Measurements from ENCODE around the gene HIPK3.
"Not testable (repeated sequence)": the region's sequence is repeated elsewhere in the genome, so short reads cannot be mapped to it uniquely, and the experiment has no call there.

The HIPK3 gene

GRCh38 chr11:33329705-33330329, 72.6 kb downstream of the HIPK3 start:
- Mint-ChIP-seq H3K4me1 (peaks cover 15 to 16% of the 10 kb centered on the region in 2 donors), H3K27me3 (no peaks in the 10 kb centered on the region), H3K27ac (no peak overlapping the region), H3K4me3 (no peak overlapping the region), H3K36me3 (peaks cover 3 to 4% of the 10 kb centered on the region in 2 donors), H3K9me3 (no peaks in the 10 kb centered on the region)
- ATAC-seq (replicated peaks) = peak; percentile 77 to 78
- no peak for DNase-seq

DNA sequence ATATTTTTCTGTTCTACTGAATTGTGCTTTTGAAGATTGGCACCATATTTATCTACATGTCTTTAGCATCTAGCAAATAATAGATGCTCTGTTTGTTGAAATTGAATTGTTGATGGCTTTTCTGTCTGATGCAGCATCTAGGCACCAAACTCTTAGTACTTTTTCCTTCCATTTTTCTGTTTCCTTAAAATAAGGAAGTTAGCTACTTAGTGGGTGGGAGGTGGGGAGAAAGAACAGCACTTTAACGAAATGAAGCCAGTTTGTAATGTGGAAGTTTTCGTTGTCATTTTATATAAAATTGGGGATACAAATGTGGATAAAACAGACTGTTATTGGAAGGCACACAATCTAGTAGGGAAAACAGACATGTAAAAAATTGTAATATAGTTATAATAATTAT, 76.6 kb downstream of the HIPK3 start:
- Mint-ChIP-seq H3K4me3 (no peak overlapping the region), H3K36me3 (peaks cover 3 to 4% of the 10 kb centered on the region in 2 donors), H3K4me1 (peaks cover 0 to 7% of the 10 kb centered on the region in 2 donors), H3K9me3 (no peaks in the 10 kb centered on the region), H3K27me3 (no peaks in the 10 kb centered on the region), H3K27ac (no peak overlapping the region)
- ATAC-seq (replicated peaks) (no peak), DNase-seq (no peak)

DNA sequence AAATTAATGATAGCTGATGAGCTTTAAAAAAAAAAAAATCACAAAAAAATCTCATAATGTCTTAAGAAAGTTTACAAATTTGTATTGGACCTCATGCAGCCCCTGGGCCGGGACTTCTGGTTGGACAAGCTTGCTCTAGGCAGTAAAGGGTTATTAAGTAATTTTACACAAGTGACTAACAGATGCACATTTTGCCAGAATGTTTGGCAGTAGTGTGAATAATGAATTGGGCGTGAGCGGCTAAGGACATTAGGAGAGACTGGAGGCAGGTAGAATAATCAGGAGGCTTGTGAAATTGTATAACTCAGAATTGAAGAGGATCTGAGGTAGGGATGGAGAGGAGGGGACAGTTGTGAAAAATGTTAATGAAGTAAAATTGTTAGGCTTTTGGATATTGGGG, 77.4 kb downstream of the HIPK3 start:
- ATAC-seq (replicated peaks) (no peak), DNase-seq (no peak)
- H3K36me3 Mint-ChIP-seq = peaks cover 6% of the 10 kb centered on the region in 2 donors
- no peak overlapping the region for H3K4me3 Mint-ChIP-seq
- H3K27me3 Mint-ChIP-seq = no peaks in the 10 kb centered on the region
- H3K9me3 Mint-ChIP-seq = no peaks in the 10 kb centered on the region
- no peak overlapping the region for H3K27ac Mint-ChIP-seq
- peaks cover 0 to 6% of the 10 kb centered on the region in 2 donors for H3K4me1 Mint-ChIP-seq

DNA sequence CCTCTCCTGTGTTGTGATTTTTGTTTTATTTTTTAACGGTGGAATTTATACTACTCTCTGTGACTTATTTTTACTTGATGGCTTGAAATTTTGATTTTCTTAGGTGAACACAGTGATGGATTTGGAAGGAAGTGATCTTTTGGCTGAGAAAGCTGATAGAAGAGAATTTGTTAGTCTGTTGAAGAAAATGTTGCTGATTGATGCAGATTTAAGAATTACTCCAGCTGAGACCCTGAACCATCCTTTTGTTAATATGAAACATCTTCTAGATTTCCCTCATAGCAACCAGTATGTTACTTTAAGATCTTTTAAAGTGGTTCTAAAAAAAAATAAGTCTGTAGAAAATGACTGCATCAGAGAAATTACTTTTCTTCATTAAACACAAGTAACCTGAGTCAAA, 82.1 kb downstream of the HIPK3 start:
- H3K4me1 Mint-ChIP-seq = no peaks in the 10 kb centered on the region
- ATAC-seq (replicated peaks) (no peak), DNase-seq (no peak)
- H3K36me3 Mint-ChIP-seq = peaks cover 18 to 22% of the 10 kb centered on the region in 2 donors
- no peaks in the 10 kb centered on the region for H3K27me3 Mint-ChIP-seq
- H3K27ac Mint-ChIP-seq = no peak overlapping the region
- H3K9me3 Mint-ChIP-seq = no peaks in the 10 kb centered on the region
- H3K4me3 Mint-ChIP-seq = no peak overlapping the region

DNA sequence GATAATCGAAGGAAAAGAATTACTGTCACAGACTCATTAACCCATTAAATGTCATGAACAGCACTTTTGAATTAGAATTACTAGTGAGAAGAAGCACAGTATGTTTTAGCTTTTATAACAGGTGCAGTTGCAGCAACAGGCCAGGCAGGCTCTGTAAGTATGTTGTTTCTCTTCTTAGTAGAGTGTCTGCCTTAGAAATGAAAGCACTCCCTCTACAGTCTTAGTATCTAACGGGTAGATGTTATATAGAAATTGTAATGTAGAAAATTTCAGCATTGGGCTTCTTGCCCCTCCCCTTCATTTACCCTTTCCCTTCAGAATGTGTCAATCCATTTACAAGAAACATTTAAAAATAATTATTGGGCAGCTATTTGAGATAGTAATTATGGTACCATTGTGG, 87.4 kb downstream of the HIPK3 start:
- no peak for DNase-seq
- Mint-ChIP-seq H3K27me3 (no peaks in the 10 kb centered on the region), H3K36me3 (peaks cover 29 to 39% of the 10 kb centered on the region in 2 donors), H3K9me3 (no peaks in the 10 kb centered on the region), H3K4me1 (peaks cover 0 to 4% of the 10 kb centered on the region in 2 donors), H3K4me3 (no peak overlapping the region), H3K27ac (no peak overlapping the region)
- no peak for ATAC-seq (replicated peaks)

DNA sequence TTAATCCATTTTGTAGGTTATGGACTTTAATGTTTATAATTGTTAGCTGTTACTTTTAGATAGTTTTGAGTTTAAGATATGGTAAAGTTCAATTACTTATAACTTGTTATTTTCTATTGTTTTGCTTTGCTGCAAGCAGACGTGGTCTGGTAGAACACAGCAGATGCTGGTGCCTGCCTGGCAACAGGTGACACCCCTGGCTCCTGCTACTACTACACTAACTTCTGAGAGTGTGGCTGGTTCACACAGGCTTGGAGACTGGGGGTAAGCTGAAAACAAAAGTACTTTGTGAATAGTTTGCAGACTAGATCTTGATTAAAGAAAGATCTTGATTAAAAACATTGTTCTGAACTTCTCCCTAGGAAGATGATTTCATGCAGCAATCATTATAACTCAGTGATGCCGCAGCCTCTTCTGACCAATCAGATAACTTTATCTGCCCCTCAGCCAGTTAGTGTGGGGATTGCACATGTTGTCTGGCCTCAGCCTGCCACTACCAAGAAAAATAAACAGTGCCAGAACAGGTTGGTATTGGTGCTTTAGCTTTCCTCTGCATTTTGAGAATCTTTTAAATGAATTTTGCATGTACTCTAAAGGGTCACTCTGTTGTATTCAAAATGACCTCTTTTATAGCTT, 90.4 kb downstream of the HIPK3 start:
- peak; percentile 96 to 100 for ATAC-seq (replicated peaks)
- H3K36me3 Mint-ChIP-seq = peaks cover 31 to 45% of the 10 kb centered on the region in 2 donors
- no peaks in the 10 kb centered on the region for H3K27me3 Mint-ChIP-seq
- peaks cover 0 to 4% of the 10 kb centered on the region in 2 donors for H3K4me1 Mint-ChIP-seq
- peak; percentile 45 for DNase-seq
- H3K4me3 Mint-ChIP-seq = no peak overlapping the region
- no peaks in the 10 kb centered on the region for H3K9me3 Mint-ChIP-seq
- peak overlapping the region; percentile 82 for H3K27ac Mint-ChIP-seq

DNA sequence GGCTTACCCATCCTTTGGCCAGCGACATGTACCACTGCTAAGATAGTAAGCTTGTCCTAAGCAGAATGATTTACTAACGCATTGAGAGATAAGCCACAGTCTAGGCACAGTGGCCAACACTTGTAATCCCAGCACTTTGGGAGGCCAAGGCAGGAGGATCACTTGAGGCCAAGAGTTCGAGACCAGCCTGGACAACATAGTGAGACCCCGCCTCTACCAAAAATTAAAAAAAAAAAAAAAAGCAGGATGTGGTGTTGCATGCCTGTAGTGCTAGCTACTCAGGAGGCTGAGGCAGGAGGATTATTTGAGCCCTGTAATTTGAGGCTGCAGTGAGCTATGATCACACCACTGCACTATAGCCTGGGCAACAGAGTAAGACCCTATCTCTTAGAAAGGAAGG, 93.1 kb downstream of the HIPK3 start:
- Mint-ChIP-seq H3K4me3 (no peak overlapping the region), H3K4me1 (peaks cover 0 to 4% of the 10 kb centered on the region in 2 donors), H3K27me3 (no peaks in the 10 kb centered on the region), H3K27ac (no peak overlapping the region), H3K36me3 (peaks cover 28 to 46% of the 10 kb centered on the region in 2 donors), H3K9me3 (no peaks in the 10 kb centered on the region)
- DNase-seq = no peak
- ATAC-seq (replicated peaks) = no peak

DNA sequence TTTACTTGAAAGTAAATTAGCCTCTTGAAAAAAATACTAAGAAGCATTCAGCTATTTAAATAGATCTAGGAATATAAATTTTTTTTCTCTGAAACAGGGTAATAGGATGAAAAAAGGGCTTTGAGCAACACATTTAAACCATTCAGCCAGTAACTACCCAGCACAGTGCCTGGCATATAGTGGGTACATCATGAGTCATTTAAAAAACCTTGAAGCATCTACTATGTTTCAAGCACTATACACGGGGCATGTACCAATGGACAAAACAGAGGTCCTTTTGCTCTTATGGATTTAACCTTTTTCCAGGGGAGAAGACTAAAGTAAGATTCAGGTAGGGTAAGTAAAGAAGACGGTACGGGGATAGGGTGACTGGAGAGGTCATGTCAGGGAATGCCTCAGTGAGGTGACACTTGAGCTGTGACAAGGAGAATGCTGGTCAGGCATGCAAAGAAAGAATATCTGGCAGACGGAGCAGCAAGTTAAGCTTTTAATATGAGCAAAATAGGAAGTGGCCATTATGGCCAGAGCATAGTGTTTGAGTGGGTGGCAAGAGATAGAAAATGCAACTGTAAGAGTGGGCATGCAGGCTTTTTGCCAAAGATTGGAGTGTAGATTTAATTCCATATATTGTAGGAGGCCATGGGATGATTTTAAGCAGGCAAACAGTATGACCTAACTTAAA, 101.1 kb downstream of the HIPK3 start:
- Mint-ChIP-seq H3K27me3 (no peaks in the 10 kb centered on the region), H3K36me3 (peaks cover 2 to 3% of the 10 kb centered on the region in 2 donors), H3K4me3 (no peak overlapping the region), H3K4me1 (peaks cover 4 to 5% of the 10 kb centered on the region in 2 donors), H3K27ac (no peak overlapping the region), H3K9me3 (no peaks in the 10 kb centered on the region)
- DNase-seq (no peak), ATAC-seq (replicated peaks) (no peak)

- Mint-ChIP-seq H3K27me3 (peaks cover 3 to 4% of the 10 kb centered on the region in 2 donors), H3K4me1 (peaks cover 5 to 7% of the 10 kb centered on the region in 2 donors), H3K36me3 (no peaks in the 10 kb centered on the region), H3K9me3 (no peaks in the 10 kb centered on the region), H3K27ac (no peak overlapping the region), H3K4me3 (no peak overlapping the region)
- no peak for ATAC-seq (replicated peaks)
- DNase-seq = no peak
Observed at GRCh38 chr11:33360642-33361041, 103.5 kb downstream of the HIPK3 start.

- Mint-ChIP-seq H3K4me3 (no peak overlapping the region), H3K27me3 (peaks cover 8 to 11% of the 10 kb centered on the region in 2 donors), H3K36me3 (no peaks in the 10 kb centered on the region), H3K9me3 (no peaks in the 10 kb centered on the region), H3K27ac (no peak overlapping the region), H3K4me1 (peaks cover 10 to 13% of the 10 kb centered on the region in 2 donors)
- DNase-seq (no peak), ATAC-seq (replicated peaks) (peak; percentile 68 to 72)
Observed at GRCh38 chr11:33362051-33362910, 105.1 kb downstream of the HIPK3 start.

DNA sequence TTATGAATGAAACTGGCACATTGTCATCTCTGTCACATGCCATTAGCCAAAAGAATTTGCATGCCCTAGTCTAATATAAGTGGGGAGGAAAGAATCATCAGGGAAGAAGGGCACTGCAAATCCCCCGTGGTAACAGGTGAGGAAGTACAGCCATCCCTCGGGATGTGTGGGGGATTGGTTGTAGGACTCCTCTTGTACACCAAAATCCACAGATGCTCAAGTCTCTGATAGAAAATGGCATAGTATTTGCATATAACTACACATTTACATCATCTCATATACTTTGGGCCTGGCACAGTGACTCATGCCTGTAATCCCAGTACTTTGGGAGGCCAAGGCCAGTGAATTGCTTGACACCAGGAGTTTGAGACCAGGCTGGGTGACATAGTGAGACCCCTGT, 109.7 kb downstream of the HIPK3 start:
- H3K4me3 Mint-ChIP-seq = no peak overlapping the region
- H3K27ac Mint-ChIP-seq = no peak overlapping the region
- no peaks in the 10 kb centered on the region for H3K36me3 Mint-ChIP-seq
- ATAC-seq (replicated peaks) = peak; percentile 21 to 67
- no peak for DNase-seq
- no peaks in the 10 kb centered on the region for H3K9me3 Mint-ChIP-seq
- H3K27me3 Mint-ChIP-seq = peaks cover 25 to 41% of the 10 kb centered on the region in 2 donors
- H3K4me1 Mint-ChIP-seq = peaks cover 7 to 11% of the 10 kb centered on the region in 2 donors

- not testable (repeated sequence) for DNase-seq; H3K4me3 Mint-ChIP-seq; H3K36me3 Mint-ChIP-seq; H3K4me1 Mint-ChIP-seq; ATAC-seq (replicated peaks); H3K9me3 Mint-ChIP-seq; H3K27ac Mint-ChIP-seq
- peaks cover 33 to 52% of the 10 kb centered on the region in 2 donors for H3K27me3 Mint-ChIP-seq
Observed at GRCh38 chr11:33368475-33368874, 111.3 kb downstream of the HIPK3 start.

DNA sequence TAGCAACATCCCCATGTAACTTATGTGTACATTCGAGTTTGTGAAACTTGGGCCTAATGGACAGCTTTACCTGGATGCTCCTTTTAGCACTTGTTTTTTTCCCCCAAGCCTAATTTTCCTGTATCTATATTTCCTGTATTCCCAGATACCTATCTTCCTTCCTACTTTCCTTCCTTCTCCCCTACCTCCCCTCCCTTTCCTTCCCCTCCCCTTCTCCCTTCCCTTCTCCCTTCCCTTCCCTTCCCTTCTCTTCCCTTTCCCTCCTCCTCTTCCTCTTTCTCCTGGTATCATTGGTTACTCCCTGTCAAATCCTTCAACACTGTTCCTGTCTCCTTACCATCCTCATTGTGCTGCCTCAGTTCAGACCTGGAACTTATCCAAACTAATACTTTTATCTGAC, 111.8 kb downstream of the HIPK3 start:
- no peak overlapping the region for H3K27ac Mint-ChIP-seq
- H3K9me3 Mint-ChIP-seq = no peaks in the 10 kb centered on the region
- ATAC-seq (replicated peaks) (no peak), DNase-seq (no peak)
- no peaks in the 10 kb centered on the region for H3K36me3 Mint-ChIP-seq
- peaks cover 38 to 57% of the 10 kb centered on the region in 2 donors for H3K27me3 Mint-ChIP-seq
- no peak overlapping the region for H3K4me3 Mint-ChIP-seq
- peaks cover 7 to 8% of the 10 kb centered on the region in 2 donors for H3K4me1 Mint-ChIP-seq

GRCh38 chr11:33373636-33374035, 116.5 kb downstream of the HIPK3 start:
- H3K9me3 Mint-ChIP-seq = no peaks in the 10 kb centered on the region
- DNase-seq (no peak), ATAC-seq (replicated peaks) (no peak)
- H3K4me3 Mint-ChIP-seq = no peak overlapping the region
- no peaks in the 10 kb centered on the region for H3K36me3 Mint-ChIP-seq
- H3K4me1 Mint-ChIP-seq = peaks cover 3 to 8% of the 10 kb centered on the region in 2 donors
- H3K27ac Mint-ChIP-seq = no peak overlapping the region
- H3K27me3 Mint-ChIP-seq = peaks cover 53 to 74% of the 10 kb centered on the region in 2 donors
